Subcutaneous adipose tissue (tissue), 4 donors: Measurements from ENCODE around the gene DPYD. TPM values are rescaled to one million over a fixed set of nuclear protein-coding genes. Genes with fewer than 3 reads are reported as not detected.

Source experiments
- total RNA-seq, 4 donors: library from RNA; depleted of rRNA; stranded (reverse); fragments of >200 nt; gene quantifications; one replicate each; pipeline ENCODE4 v1.1.0, GENCODE V29; 2016
- TF ChIP-seq, protein P1 (sequence below): fragments of 450-650 bp; IDR thresholded peaks from one replicate; pipeline ENCODE4 v1.5.1; 2016; ENCODE audit warnings: low read depth, mild to moderate bottlenecking, control low read depth, antibody characterized with exemption, moderate library complexity

DPYD gene
- total RNA-seq, 4 donors from 2014 or later, result 47.1 to 100 (median 68.0) TPM

DNA sequence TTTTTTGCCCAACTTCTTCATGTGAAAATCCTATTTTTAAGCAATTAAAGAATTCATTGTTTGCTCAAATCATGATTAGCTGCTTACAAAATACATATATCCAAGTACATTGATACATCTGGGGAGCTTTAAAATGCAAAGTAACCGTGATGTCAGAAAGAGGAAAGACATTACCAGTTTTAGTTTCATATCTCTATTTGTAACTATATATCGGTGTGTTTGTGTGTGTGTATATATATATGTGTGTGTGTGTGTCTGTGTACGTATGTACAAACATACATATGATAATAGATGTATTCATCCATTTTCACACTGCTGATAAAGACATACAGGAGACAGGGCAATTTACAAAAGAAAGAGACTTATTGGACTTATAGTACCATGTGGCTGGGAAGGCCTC, 310.1 kb downstream of the DPYD start:
- TF ChIP-seq, protein P1, sequence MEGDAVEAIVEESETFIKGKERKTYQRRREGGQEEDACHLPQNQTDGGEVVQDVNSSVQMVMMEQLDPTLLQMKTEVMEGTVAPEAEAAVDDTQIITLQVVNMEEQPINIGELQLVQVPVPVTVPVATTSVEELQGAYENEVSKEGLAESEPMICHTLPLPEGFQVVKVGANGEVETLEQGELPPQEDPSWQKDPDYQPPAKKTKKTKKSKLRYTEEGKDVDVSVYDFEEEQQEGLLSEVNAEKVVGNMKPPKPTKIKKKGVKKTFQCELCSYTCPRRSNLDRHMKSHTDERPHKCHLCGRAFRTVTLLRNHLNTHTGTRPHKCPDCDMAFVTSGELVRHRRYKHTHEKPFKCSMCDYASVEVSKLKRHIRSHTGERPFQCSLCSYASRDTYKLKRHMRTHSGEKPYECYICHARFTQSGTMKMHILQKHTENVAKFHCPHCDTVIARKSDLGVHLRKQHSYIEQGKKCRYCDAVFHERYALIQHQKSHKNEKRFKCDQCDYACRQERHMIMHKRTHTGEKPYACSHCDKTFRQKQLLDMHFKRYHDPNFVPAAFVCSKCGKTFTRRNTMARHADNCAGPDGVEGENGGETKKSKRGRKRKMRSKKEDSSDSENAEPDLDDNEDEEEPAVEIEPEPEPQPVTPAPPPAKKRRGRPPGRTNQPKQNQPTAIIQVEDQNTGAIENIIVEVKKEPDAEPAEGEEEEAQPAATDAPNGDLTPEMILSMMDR, result no peak

DNA sequence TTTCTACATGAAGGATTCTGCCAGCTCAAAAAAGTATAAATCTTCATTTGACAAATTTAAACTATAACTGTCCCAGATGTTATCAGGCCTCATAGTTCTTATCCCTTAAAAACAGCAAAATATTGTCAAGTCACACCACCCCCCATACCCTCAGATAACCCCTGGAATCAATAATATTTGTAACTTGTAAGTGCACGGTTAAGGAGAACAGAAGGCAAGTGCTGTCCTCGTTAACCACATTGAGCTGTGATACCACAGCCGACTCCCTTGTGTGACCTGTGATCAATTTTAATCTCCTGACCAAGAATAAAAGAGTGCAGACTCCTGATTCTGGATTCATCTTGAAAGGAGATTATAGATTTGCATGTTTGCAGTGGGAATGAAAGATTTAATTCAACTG, 310.7 kb downstream of the DPYD start:
- TF ChIP-seq, protein P1, result no peak

DNA sequence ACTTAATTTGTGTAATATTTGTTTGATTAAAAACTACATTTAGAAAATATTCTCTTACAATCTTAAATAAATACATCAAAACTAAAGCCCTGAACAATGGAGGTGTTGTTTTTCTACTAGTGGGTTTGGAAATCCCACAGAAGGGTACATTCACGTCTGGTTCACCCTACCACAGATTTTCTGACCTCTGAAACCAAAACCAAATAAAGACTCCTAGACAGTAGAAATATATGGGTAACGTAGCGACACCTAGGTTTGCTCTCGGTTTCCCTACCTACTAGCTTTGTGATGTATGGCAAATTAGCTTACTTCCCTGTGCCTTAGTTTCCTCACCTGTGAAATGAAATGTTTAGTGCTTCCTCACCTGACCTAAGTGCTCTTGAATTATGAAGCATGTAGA, 312.6 kb downstream of the DPYD start:
- TF ChIP-seq, protein P1, result no peak

DNA sequence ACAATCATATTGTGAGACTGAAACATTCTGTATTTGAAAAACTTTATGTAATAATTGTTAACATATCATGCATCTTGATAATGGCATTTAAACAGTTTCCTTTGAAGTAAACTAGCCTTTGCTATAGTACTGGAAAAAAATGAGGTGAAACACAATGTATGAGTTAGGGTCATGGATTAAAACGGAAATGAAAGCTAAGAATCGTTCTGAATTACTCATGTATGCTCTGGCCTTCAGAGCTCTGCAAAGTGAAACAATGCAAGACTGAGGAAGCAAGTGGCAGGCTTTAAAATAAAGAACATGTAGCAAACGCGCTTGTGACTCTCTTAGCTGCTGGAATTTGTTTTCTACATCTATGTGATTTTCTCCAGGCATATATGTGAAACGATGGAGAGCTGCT, 317.1 kb downstream of the DPYD start:
- TF ChIP-seq, protein P1, result no peak

DNA sequence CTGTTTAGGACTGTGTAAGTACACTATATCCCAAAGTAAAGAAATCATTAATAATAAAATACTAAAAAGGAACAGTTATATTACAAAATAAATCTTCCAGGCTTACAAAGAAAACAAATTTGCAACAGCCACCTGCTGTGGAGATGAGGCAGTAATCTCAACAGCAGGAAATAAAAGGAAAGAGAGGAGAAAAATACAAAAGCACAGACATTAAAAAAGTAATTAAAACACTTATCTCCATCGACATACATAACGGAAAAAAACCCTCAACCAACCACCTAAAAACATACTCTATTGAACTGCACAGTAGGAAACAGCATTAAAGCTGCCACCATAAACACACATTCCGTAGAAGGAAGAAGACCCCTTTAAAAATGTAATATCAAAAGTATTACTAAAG, 317.6 kb downstream of the DPYD start:
- TF ChIP-seq, protein P1, result no peak

DNA sequence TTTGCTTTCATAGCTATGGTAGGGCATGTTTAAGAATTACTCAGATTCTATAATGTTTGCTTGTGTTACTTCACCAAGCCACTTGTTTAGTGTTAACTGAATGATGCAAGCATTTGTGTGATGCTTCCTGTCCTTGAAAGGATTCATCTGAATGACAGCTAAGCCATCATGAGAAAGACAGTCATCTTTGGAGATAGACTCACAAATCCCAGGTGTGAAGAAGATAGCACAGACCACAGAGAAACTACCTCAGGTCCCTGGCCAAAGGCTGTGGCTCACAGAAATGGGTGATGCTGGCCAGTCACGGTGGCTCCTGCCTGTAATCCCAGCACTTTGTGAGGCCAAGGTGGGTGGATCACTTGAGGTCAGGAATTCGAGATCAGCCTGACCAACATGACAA, 321.4 kb downstream of the DPYD start:
- TF ChIP-seq, protein P1, result no peak

DNA sequence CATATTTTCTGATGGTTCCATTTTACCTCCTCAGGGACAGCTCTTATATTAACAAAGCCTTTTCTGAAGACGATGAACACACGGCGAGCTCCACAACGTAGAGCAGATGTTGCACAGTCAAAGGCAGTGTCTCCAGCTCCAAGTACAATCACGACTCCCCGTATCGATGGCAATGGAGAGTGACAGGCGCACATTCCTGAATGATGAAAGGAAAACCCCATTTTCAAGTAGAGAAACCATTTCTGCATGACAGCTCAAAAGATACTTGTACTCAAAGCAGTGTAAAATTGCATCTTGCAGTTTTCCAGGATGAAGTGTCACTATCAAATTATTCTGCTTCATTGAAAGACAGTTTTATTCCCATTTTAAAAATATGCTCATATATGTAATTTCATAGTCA, 327.6 kb downstream of the DPYD start:
- TF ChIP-seq, protein P1, result no peak
